ENCODE measurements around the gene TRAPPC5. TPM values are rescaled to one million over a fixed set of nuclear protein-coding genes. Genes with fewer than 3 reads are reported as not detected.

The TRAPPC5 gene
- total and polyA plus RNA-seq, 2 experiments from 2014 or later = 78.3 to 252 TPM

GRCh38 chr19:7720351-7720750 lies 39.7 kb downstream of the TRAPPC5 start:
- ATAC-seq = no peak
- Histone ChIP-seq H4K20me1 (replicated peaks; ENCODE audit: insufficient read depth) (no peaks in the 10 kb centered on the region), H3K4me1 (ENCODE audit: insufficient read depth) (no peaks in the 10 kb centered on the region), H3K36me3 (ENCODE audit: insufficient read depth) (no peaks in the 10 kb centered on the region), H3K79me2 (replicated peaks; ENCODE audit: insufficient read depth) (no peaks in the 10 kb centered on the region), H3K9me2 (ENCODE audit: insufficient read depth) (no peaks in the 10 kb centered on the region), H3F3A (replicated peaks; ENCODE audit: low read depth) (no peaks in the 10 kb centered on the region), H3K4me2 (no peak overlapping the region), H3K27ac (ENCODE audit: low read depth) (no peak overlapping the region), H3K4me3 (no peak overlapping the region), H3K27me3 (ENCODE audit: insufficient read depth) (no peaks in the 10 kb centered on the region), H2AFZ (no peak overlapping the region)
- H3K9me3 Mint-ChIP-seq = peaks cover 2% of the 10 kb centered on the region; the same call in 1 of the 3 replicates
- no peak for DNase-seq (ENCODE audit: low spot score)
- H3K36me3 Mint-ChIP-seq (ENCODE audit: low read depth) = no peaks in the 10 kb centered on the region
- peaks cover 3% of the 10 kb centered on the region for H3K27me3 Mint-ChIP-seq (ENCODE audit: insufficient read depth, low read depth, poor library complexity)
- H3K27ac Mint-ChIP-seq = no peak overlapping the region
- TF ChIP-seq POLR2AphosphoS5 (IDR thresholded peaks at IDR 0.05; ENCODE audit: low read depth) (no peak), ETS1 (IDR thresholded peaks at IDR 0.05) (no peak), REST (IDR thresholded peaks at IDR 0.05; ENCODE audit: unreplicated experiment) (no peak), NANOG (IDR thresholded peaks at IDR 0.05; ENCODE audit: borderline replicate concordance) (no peak), CTCF (conservative IDR thresholded peaks at IDR 0.05; ENCODE audit: low read depth in 2 of 2) (no peak), ZNF114 (CRISPR knock-in tag; IDR thresholded peaks at IDR 0.05) (no peak), ZNF462 (CRISPR knock-in tag; IDR thresholded peaks at IDR 0.05) (no peak), JUNB (IDR thresholded peaks at IDR 0.05; ENCODE audit: unreplicated experiment) (no peak), ZNF331 (CRISPR knock-in tag; IDR thresholded peaks at IDR 0.05; ENCODE audit: low read depth) (no peak), CREB1 (CRISPR knock-in tag; IDR thresholded peaks at IDR 0.05; ENCODE audit: low read depth) (no peak), STAT1 (IDR thresholded peaks at IDR 0.05; ENCODE audit: unreplicated experiment) (no peak)
- no peaks in the 10 kb centered on the region for H3K4me1 Mint-ChIP-seq
- no peak overlapping the region for H3K4me3 Mint-ChIP-seq
